Measurements from ENCODE around the gene MIAT. TPM values are rescaled to one million over a fixed set of nuclear protein-coding genes. Genes with fewer than 3 reads are reported as not detected.

The MIAT gene
- total RNA-seq, 1 donor from 2014 or later = 2.5 TPM

GRCh38 chr22:26667140-26667539 is 9.8 kb downstream of the MIAT start:
- DNase-seq (ENCODE audit: low spot score) = no peak

GRCh38 chr22:26669060-26669481 is 11.7 kb downstream of the MIAT start:
- no peak for DNase-seq (ENCODE audit: low spot score)

DNA sequence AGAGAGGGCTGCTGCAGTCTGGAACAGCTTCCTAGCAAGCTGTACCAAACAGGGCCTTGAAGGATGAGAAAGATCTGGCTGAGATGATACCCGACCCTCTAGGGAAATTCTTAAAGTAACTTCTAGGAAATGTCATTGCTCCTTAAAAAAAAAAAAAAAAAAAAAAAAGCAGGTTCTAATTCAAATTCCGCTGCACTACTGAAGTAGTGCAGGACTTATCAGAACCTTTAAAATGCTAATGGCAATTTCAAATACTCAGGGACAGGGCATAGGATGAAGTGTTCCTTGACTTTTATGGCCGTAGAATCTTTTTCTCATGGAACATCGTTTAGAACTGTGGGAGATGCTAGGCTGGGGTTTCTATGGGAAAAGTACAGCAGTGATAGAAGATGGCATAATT is 13.1 kb downstream of the MIAT start:
- no peak for DNase-seq (ENCODE audit: low spot score)

GRCh38 chr22:26671317-26672059 is 14.1 kb downstream of the MIAT start:
- no peak for DNase-seq (ENCODE audit: low spot score)

DNA sequence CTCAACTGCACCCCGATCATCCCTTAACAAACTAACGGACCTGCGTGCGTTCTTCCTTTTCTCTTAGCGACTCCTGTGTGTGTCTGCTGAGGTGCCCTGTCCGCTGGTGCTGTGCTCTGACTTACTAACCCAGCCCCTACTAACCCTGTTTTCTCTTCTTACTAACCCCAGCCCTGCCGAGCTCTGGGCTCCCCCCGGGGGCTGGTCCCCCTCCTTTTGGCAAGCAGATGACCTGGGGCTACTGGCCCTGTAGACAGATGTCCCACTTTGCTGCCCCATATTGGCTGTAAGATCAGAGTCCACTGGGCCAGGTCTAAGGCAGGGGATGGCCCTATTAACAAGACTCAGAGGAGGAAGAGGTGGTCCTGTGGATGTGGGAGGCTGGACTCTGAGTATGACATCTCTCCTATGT is 14.7 kb downstream of the MIAT start:
- no peak for DNase-seq (ENCODE audit: low spot score)

- DNase-seq (ENCODE audit: low spot score) = peak; percentile 95
Measured at GRCh38 chr22:26672590-26673468, 15.4 kb downstream of the MIAT start.

DNA sequence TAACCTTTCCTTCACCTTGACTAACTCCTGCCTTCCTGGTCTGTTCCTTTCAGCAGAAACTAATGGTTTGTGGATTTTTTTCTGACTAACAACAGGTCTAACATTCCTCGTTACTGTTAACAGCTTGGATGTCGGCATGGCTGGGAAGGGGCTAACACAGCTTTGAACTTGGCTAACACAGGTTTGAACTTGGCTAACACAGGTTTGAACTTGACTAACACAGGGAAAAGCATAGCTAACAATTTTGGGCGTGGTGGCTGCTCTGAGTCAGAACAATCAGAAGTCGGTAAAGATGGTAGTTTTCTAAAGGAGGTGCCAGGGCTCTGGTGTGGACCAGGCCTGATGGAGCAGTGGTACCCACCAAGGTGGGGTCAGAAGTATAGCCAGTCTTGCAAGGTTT is 16.1 kb downstream of the MIAT start:
- DNase-seq (ENCODE audit: low spot score) = no peak

- no peak for DNase-seq (ENCODE audit: low spot score)
Measured at GRCh38 chr22:26674211-26675190, 17.1 kb downstream of the MIAT start.

DNA sequence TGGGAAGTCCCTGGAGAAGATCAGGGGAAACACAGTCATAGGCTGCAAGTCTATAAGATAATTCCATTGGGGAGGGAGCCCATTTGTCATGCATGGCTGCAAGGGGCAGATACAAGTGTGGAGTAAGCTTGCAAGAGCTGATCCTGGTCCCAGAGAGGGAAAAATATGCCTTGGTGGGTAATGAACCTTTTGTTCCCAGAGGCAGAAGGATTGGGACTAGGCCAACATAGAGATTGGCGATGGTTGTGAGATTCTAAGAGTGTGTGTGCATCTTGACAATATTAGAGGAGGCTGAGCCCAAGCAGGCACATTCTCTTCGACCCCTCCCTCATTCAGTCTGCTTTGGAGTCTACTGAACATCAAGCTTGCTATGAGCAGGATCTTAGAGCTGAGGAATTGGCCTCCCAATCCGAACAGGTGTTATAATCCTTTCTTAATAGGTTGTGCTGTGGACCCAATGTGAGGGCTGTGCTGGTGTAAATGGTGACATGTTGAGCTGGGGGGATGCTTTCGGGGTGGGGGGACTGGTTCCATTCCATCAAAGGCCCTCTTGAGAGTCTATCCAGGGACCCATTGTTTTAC is 18.4 kb downstream of the MIAT start:
- DNase-seq (ENCODE audit: low spot score) = no peak

DNA sequence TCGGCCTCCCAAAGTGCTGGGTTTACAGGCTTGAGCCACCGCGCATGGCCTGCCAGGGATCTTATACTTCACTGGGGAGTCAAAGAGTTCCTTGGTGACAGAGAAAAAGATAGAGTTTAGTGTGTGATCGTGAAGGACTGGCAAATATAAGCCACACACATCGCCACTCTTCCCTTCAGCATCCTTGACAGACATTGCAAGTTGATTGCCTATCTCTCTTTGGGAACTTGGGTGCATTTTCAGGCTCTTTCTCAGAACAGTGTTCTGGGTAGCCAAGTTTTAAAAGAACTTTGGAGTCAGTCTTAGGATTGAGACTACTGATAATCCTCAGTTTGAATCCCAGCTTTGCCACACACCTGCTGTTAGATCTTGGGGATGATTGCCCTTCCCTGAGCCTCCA is 19.8 kb downstream of the MIAT start:
- DNase-seq (ENCODE audit: low spot score) = no peak

- no peak for DNase-seq (ENCODE audit: low spot score)
Measured at GRCh38 chr22:26679003-26679629, 21.7 kb downstream of the MIAT start.

DNA sequence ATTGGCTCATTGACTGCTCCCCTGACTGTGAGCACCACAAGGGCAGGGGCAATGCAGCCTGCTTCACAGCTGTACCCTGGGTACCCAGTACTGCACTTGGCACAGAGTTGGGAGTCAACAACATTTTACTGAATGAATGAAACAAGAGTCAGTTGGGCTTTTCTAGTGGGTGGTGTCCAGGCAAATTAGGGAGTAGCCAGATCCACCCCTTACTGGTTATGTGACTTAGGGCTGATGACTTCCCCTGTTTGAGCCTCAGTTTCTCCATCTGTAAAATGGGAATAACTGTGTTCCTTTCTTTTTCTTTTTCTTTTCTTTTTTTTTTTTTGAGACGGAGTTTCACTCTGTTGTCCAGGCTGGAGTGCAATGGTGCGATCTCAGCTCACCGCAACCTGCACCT is 23.1 kb downstream of the MIAT start:
- DNase-seq (ENCODE audit: low spot score) = peak; percentile 24

GRCh38 chr22:26681395-26681821 is 24.0 kb downstream of the MIAT start:
- DNase-seq (ENCODE audit: low spot score) = peak; percentile 72

DNA sequence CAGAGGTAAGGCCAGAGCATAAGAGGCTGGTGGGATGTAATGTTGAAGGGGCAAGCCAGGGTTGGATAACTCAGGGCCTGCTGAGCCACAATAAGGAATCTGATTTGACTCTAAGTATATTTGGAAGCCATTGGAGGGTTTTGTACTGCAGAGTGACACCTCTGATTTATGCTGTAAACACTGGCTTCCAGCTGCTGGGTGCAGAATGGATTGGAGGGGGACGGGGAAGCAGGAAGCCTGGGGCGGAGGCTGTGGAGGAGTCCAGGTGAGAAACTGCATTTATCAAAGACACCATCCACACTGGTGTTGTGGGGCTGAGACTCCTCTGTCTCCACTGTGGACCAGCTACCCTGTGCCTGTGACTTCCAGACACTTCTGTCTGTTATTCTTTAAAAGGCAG is 26.8 kb downstream of the MIAT start:
- DNase-seq (ENCODE audit: low spot score) = peak; percentile 59

DNA sequence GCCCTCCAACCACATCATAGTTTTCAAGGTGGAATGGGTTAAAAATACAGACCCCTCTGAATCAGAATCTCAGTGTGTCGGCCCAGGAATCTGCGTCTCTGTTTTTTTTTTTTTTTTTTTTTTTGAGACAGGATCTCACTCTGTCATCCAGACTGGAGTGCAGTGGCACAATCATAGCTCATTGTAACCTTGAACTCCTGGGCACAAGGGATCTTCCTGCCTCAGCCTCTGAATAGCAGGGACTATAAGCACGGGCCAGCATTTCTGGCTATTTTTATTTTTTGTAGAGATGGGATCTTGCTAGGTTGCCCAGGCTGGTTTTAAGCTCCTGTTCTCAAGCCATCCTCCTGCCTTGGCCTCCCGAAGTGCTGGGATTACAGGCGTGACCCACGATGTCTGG is 28.2 kb downstream of the MIAT start:
- DNase-seq (ENCODE audit: low spot score) = no peak

DNA sequence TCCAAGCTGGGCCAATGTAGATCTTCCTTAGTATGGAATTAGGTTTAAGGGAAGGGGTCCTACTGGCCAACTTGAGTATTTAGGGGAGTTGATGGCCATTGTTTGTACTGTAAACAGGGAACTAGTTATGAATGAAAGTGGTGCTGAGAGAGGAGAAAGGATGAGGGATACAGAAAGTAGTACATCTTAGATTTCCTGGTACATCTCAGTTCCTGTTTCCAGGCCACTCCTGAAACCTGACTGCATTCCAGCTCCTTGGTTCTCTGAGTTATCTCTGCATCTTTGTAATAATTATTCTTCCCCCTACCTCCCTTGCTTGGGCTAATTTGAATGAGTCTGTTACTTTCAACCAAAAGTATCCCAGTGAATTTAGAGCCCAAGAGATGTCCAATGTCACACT is 30.1 kb downstream of the MIAT start:
- no peak for DNase-seq (ENCODE audit: low spot score)

- DNase-seq (ENCODE audit: low spot score) = peak; percentile 57
Measured at GRCh38 chr22:26689513-26690301, 32.3 kb downstream of the MIAT start.

DNA sequence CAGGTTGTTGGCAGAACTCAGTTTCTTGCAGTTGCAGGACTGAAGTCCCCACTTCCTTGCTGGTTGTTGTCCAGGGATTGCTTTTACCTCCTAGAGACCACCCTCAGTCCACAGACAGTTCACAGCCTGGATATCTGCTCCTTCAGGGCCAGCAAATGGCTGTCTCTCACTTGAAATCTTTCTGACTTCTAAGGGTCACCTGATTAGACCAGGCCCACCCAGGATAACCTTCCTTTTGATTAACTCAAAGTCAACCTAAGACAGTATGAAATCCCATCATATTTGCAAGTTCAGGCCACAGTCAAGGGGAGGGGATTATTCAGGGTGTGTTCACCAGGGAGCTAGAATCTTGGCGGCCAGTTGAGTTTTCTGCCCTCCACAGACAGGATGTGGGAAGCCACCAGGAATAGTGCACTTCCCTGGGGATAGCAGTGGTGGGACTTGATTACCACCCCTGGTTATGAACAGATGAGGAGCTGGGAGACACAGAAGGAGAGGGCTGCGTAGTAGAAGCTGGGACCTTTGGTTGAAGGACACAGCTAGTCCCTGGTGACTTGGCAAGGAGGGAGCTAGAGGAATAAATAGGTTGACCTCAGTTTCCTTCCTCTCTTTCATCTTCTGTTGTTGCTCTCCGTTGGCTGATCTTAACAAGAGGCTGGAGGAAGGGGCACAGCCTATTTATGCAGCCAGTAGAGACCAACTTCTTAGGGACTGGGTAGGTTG is 33.4 kb downstream of the MIAT start:
- peak; percentile 22 for DNase-seq (ENCODE audit: low spot score)

DNA sequence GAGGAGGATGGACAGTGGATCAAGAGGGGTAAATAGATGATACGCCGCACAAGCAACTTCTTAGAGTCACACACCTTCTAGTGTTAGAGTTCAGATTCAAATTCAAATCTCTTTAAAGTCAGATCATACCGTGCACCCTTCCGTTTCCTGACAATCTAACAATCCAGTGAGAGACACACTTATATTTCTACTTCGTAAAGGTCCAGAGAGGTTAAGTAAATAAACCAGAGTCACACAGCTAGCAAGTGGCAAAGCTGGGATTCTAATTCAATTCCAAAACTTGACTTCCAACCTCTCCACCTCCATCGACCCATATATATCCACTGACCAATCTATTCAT is 34.0 kb downstream of the MIAT start:
- no peak for DNase-seq (ENCODE audit: low spot score)
